MCF 10A (cell line): ENCODE data around the gene HOXB7. TPM values are rescaled to one million over a fixed set of nuclear protein-coding genes. Genes with fewer than 3 reads are reported as not detected.

Experiments
- BruUV-seq: library from RNA; stranded (reverse); fragments of 400-500 nt; replicated peaks from 2 replicates; lab custom pipeline; 2021; lab: Mats Ljungman, UMichigan
- CTCF ChIA-PET: fragments of 300-600 bp; sonication (Branson Sonifier 250); formaldehyde crosslinking; extraction: SDS; loops from one replicate; lab custom pipeline; 2021; ENCODE audit warnings: antibody characterized with exemption, inconsistent platforms; lab: Yijun Ruan, JAX
- POLR2A ChIA-PET: fragments of 300-600, 350-650 bp; sonication (Branson Sonifier 250); formaldehyde crosslinking; extraction: SDS; loops from one replicate; lab custom pipeline; 2020; ENCODE audit warnings: antibody characterized with exemption, inconsistent platforms; lab: Yijun Ruan, JAX
- DNase-seq: peaks from one replicate; pipeline ENCODE4 v3.0.0-alpha.2; 2018; ENCODE audit not compliant: unreplicated experiment
- H3K27ac Mint-ChIP-seq: one replicate; pipeline ENCODE4 v1.8.0; 2022; ENCODE audit warnings: mild to moderate bottlenecking, low read depth, mixed read lengths; ENCODE audit not compliant: unreplicated experiment
- H3K27me3 Mint-ChIP-seq: one replicate; pipeline ENCODE4 v1.8.0; 2022; ENCODE audit warnings: mixed read lengths; ENCODE audit not compliant: insufficient read depth, unreplicated experiment
- H3K36me3 Mint-ChIP-seq: one replicate; pipeline ENCODE4 v1.8.0; 2022; ENCODE audit warnings: mild to moderate bottlenecking, moderate library complexity, mixed read lengths; ENCODE audit not compliant: insufficient read depth, unreplicated experiment
- H3K4me1 Mint-ChIP-seq: one replicate; pipeline ENCODE4 v1.8.0; 2022; ENCODE audit warnings: mixed read lengths; ENCODE audit not compliant: insufficient read depth, unreplicated experiment
- H3K4me3 Mint-ChIP-seq: one replicate; pipeline ENCODE4 v1.8.0; 2022; ENCODE audit warnings: mild to moderate bottlenecking, moderate library complexity, mixed read lengths; ENCODE audit not compliant: unreplicated experiment
- H3K9me3 Mint-ChIP-seq: one replicate; pipeline ENCODE4 v1.8.0; 2022; ENCODE audit warnings: mixed read lengths; ENCODE audit not compliant: unreplicated experiment
- CTCF ChIP-seq: fragments of 200-600 bp; IDR thresholded peaks from one replicate; pipeline ENCODE4 v1.8.0; 2022; ENCODE audit warnings: antibody characterized with exemption, mild to moderate bottlenecking; ENCODE audit not compliant: unreplicated experiment
- intact Hi-C: fragments of 100-400 bp; cut with micrococcal nuclease; formaldehyde crosslinking; loops from 2 replicates; pipeline ENCODE4 v1.14.1; 2022
- total RNA-seq: library from RNA; stranded (reverse); gene quantifications from 2 replicates; pipeline ENCODE4 v1.2.3, GENCODE V29; 2022

Gene HOXB7
- total RNA-seq, 1 experiment from 2014 or later: not detected

- DNase-seq: no peak
- Mint-ChIP-seq H3K27ac (no peak within 1 kb of the TSS), H3K9me3 (no peaks in the 10 kb centered on the region), H3K4me3 (no peak within 1 kb of the TSS), H3K27me3 (peaks cover 99% of the 10 kb centered on the region), H3K4me1 (peaks cover 4% of the 10 kb centered on the region), H3K36me3 (no peaks in the 10 kb centered on the region)
- no peak for TF ChIP-seq CTCF
- intact Hi-C loops: no loop called here
- BruUV-seq: no TSS peak
- CTCF ChIA-PET: interaction anchor here (0.6 to 2.0 kb wide), 2 partner anchors 10 to 417 kb away, joined by 3 to 5 read pairs; partner anchors contain the start of gene HOXB9
- POLR2A ChIA-PET: no interaction called here
These were observed 4.5 kb upstream of the HOXB7 start, which contains the start of gene HOXB8 for GRCh38 chr17:48615047-48615962. Gene HOXB8, minus strand, starts transcription at chr17:48615292. Its CDS starts 588 bp downstream, at chr17:48614704.

GRCh38 chr17:48613862-48614694 is 3.3 kb upstream of the HOXB7 start:
- ChIA-PET CTCF (interaction anchor here (0.8 to 0.9 kb wide), 2 partner anchors 8 to 277 kb away, joined by 3 to 4 read pairs; no protein-coding TSS in a partner anchor), POLR2A (no interaction called here)
- BruUV-seq: no TSS peak
- no peaks in the 10 kb centered on the region for H3K9me3 Mint-ChIP-seq
- H3K27ac Mint-ChIP-seq: no peak overlapping the region
- H3K4me1 Mint-ChIP-seq: peaks cover 4% of the 10 kb centered on the region
- no peak overlapping the region for H3K4me3 Mint-ChIP-seq
- H3K36me3 Mint-ChIP-seq: no peaks in the 10 kb centered on the region
- DNase-seq: no peak
- TF ChIP-seq CTCF: no peak
- peaks cover 98% of the 10 kb centered on the region for H3K27me3 Mint-ChIP-seq
- intact Hi-C loops: no loop called here

DNA sequence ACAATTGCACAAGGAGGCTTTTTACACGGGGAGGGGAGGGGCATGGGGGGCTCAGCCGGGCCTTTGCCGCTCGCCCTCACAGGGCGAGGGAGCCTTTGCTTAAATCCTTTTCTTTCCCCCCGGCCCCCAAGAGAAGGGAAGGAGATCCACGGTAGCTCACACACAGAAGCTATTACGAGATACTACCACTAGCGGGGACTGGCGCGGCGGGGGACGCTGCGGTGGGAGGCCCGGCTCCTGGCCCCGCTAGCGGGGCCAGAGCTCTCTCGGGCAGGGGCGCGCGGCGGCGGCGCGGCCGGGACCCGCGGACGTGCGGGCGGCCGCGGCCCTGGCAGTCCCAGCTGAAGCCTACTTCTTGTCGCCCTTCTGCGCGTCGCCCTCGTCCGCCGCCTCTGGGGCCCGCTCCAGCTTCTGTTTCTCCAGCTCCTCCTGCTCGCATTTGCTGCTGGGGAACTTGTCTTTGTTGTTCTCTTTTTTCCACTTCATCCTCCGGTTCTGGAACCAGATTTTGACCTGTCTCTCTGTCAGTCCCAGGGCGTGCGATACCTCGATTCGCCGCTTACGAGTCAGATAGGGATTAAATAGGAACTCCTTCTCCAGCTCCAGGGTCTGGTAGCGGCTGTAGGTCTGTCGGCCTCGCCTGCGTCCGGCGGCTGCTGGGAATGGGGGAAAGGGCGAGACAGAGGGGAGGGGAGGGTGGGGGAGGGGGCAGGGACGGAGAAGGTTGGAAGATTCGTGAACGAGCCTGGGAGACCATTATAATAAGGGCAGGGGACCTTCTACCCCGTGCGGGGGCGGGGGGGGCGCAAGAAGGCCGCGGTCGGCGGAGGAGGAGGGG is 2.3 kb upstream of the HOXB7 start:
- no peak for TF ChIP-seq CTCF
- ChIA-PET CTCF (interaction anchor here (0.6 kb wide), 2 partner anchors 362 to 739 kb away, joined by 3 to 4 read pairs; no protein-coding TSS in a partner anchor), POLR2A (no interaction called here)
- intact Hi-C loops: no loop called here
- DNase-seq: no peak
- Mint-ChIP-seq H3K27ac (no peak overlapping the region), H3K36me3 (no peaks in the 10 kb centered on the region), H3K4me3 (no peak overlapping the region), H3K27me3 (peaks cover 98% of the 10 kb centered on the region), H3K9me3 (no peaks in the 10 kb centered on the region), H3K4me1 (peaks cover 4% of the 10 kb centered on the region)
- BruUV-seq: no TSS peak
